HCT116 (cell line): ENCODE results near the gene HLA-DPB1. TPM values are rescaled to one million over a fixed set of nuclear protein-coding genes. Genes with fewer than 3 reads are reported as not detected.

Source experiments
- ATAC-seq: fragments of 200-7000 bp; cut with Tn5 transposase; 2 replicates; pipeline ENCODE4 v1.9.1; 2020; ENCODE audit warnings: mild to moderate bottlenecking, moderate library complexity
- BruUV-seq: library from RNA; stranded (reverse); fragments of 400-500 nt; replicated peaks from 2 replicates; lab custom pipeline; 2021; lab: Mats Ljungman, UMichigan
- CTCF ChIA-PET: fragments of 300-600 bp; sonication (Branson Sonifier 250); formaldehyde crosslinking; loops from one replicate; lab custom pipeline; 2021; ENCODE audit warnings: antibody characterized with exemption; lab: Charles Lee
- POLR2A ChIA-PET: fragments of 300-600, 350-600 bp; sonication (Branson Sonifier 250); formaldehyde crosslinking; loops from one replicate; lab custom pipeline; 2021; ENCODE audit warnings: antibody characterized with exemption; lab: Charles Lee
- RAD21 ChIA-PET, 2 experiments: fragments of 300-600 bp; sonication (Branson Sonifier 250); formaldehyde crosslinking; loops; one replicate each; lab custom pipeline; 2023; ENCODE audit warnings: low total read pairs in 2 of 2; ENCODE audit not compliant: uncharacterized antibody in 2 of 2, unreplicated experiment in 2 of 2, low non-redundant PET in 1 of 2; lab: Charles Lee
- DNase-seq: peaks from one replicate; pipeline ENCODE4 v3.0.0-alpha.2; 2010; ENCODE audit warnings: low read depth, low spot score
- H2AFZ ChIP-seq: fragments of 200-600 bp; shearing (Covaris generic), sonication (generic); 2 replicates; pipeline ENCODE4 v1.6.1; 2017; ENCODE audit warnings: low read depth, mixed run types, mixed read lengths, antibody characterized with exemption, low read length; ENCODE audit not compliant: poor library complexity, severe bottlenecking
- H3K27ac ChIP-seq: 2 replicates; pipeline ENCODE4 v1.5.1; 2012; ENCODE audit warnings: low read depth, low read length
- H3K27me3 ChIP-seq: fragments of 200-600 bp; sonication (generic); 2 replicates; pipeline ENCODE4 v1.6.1; 2016; ENCODE audit warnings: mixed run types, low read length, mixed read lengths; ENCODE audit not compliant: insufficient read depth
- H3K36me3 ChIP-seq, 2 experiments: fragments of 200-500 bp in 1 of 2; fragments of 200-600 bp in 1 of 2; sonication (Bioruptor generic) in 1 of 2; sonication (generic) in 1 of 2; 2 replicates each; pipeline versions ENCODE4 v1.5.1 to v1.6.1; 2014 to 2016; ENCODE audit warnings: low read length in 2 of 2, inconsistent platforms in 1 of 2, mixed read lengths in 1 of 2, mixed run types in 1 of 2; ENCODE audit not compliant: insufficient read depth in 2 of 2, control insufficient read depth in 1 of 2
- H3K4me1 ChIP-seq, 2 experiments: fragments of 200-600 bp in 1 of 2; sonication (generic) in 1 of 2; 2 replicates each; pipeline versions ENCODE4 v1.5.1 to v1.6.1; 2012 to 2017; ENCODE audit warnings: low read length in 2 of 2, inconsistent platforms in 1 of 2, mild to moderate bottlenecking in 1 of 2, mixed read lengths in 1 of 2, mixed run types in 1 of 2, moderate library complexity in 1 of 2; ENCODE audit not compliant: insufficient read depth in 2 of 2, control insufficient read depth in 1 of 2
- H3K4me2 ChIP-seq: fragments of 200-600 bp; sonication (generic); 2 replicates; pipeline ENCODE4 v1.6.1; 2017; ENCODE audit warnings: mixed run types, low read length, mixed read lengths
- H3K4me3 ChIP-seq, 2 experiments: fragments of 200-600 bp in 1 of 2; sonication (generic) in 1 of 2; replicated peaks in 1 of 2; 2 replicates each; pipeline ENCODE4 v1.5.1; 2011 to 2016; ENCODE audit warnings: low read length in 2 of 2, control low read depth in 1 of 2, low read depth in 1 of 2, mild to moderate bottlenecking in 1 of 2, mixed read lengths in 1 of 2, mixed run types in 1 of 2
- H3K79me2 ChIP-seq: fragments of 200-600 bp; sonication (generic); 2 replicates; pipeline ENCODE4 v1.6.1; 2017; ENCODE audit warnings: mild to moderate bottlenecking, mixed run types, low read length, moderate library complexity, mixed read lengths; ENCODE audit not compliant: insufficient read depth
- H3K9ac ChIP-seq: fragments of 200-600 bp; sonication (generic); 2 replicates; pipeline ENCODE4 v1.6.1; 2016; ENCODE audit warnings: low read length, mixed read lengths
- H3K9me2 ChIP-seq: fragments of 200-600 bp; sonication (generic), shearing (Covaris generic); 2 replicates; pipeline ENCODE4 v1.6.1; 2017; ENCODE audit warnings: mixed run types, mild to moderate bottlenecking, moderate library complexity; ENCODE audit not compliant: insufficient read depth
- H3K9me3 ChIP-seq, 2 experiments: fragments of 200-500 bp in 1 of 2; fragments of 200-600 bp in 1 of 2; sonication (Bioruptor generic) in 1 of 2; sonication (generic) in 1 of 2; 2 replicates each; pipeline ENCODE4 v1.6.1; 2014 to 2017; ENCODE audit warnings: low read length in 2 of 2, mixed read lengths in 2 of 2, inconsistent platforms in 1 of 2, low read depth in 1 of 2, mild to moderate bottlenecking in 1 of 2, mixed run types in 1 of 2, moderate library complexity in 1 of 2; ENCODE audit not compliant: control insufficient read depth in 1 of 2, insufficient read depth in 1 of 2
- H4K20me1 ChIP-seq: fragments of 200-600 bp; sonication (generic), shearing (Covaris generic); 2 replicates; pipeline ENCODE4 v1.6.1; 2017; ENCODE audit warnings: mixed run types, mild to moderate bottlenecking, moderate library complexity; ENCODE audit not compliant: insufficient read depth
- ATF3 ChIP-seq: IDR thresholded peaks from 2 replicates; pipeline ENCODE4 v1.6.1; 2012
- CBX3 ChIP-seq: IDR thresholded peaks from 2 replicates; pipeline ENCODE4 v1.6.1; 2012; ENCODE audit warnings: low read depth
- CEBPB ChIP-seq: IDR thresholded peaks from 2 replicates; pipeline ENCODE4 v1.6.1; 2012; ENCODE audit warnings: low read depth
- CTCF ChIP-seq, 3 experiments: fragments of 200-600 bp in 1 of 3; sonication (generic) in 1 of 3; IDR thresholded peaks in 2 of 3; conservative IDR thresholded peaks in 1 of 3; 2 replicates each; pipeline ENCODE4 v1.5.1; 2012 to 2017; ENCODE audit warnings: low read depth in 2 of 3, low read length in 2 of 3, antibody characterized with exemption in 1 of 3, borderline replicate concordance in 1 of 3, control low read depth in 1 of 3, mild to moderate bottlenecking in 1 of 3, mixed read lengths in 1 of 3, mixed run types in 1 of 3, moderate library complexity in 1 of 3; ENCODE audit not compliant: insufficient read depth in 1 of 3
- EZH2 ChIP-seq: fragments of 200-600 bp; sonication (generic); IDR thresholded peaks from 2 replicates; pipeline ENCODE4 v1.6.1; 2017; ENCODE audit warnings: antibody characterized with exemption, mixed run types
- EZH2phosphoT487 ChIP-seq: fragments of 200-600 bp; IDR thresholded peaks from 2 replicates; pipeline ENCODE4 v1.6.1; 2018; ENCODE audit warnings: antibody characterized with exemption, borderline replicate concordance
- JUND ChIP-seq: IDR thresholded peaks from 2 replicates; pipeline ENCODE4 v1.6.1; 2012
- POLR2A ChIP-seq: IDR thresholded peaks from 2 replicates; pipeline ENCODE4 v1.7.0; 2011; ENCODE audit warnings: borderline replicate concordance; ENCODE audit not compliant: insufficient read depth, insufficient read length; ENCODE audit errors: extremely low read depth
- POLR2AphosphoS5 ChIP-seq: IDR thresholded peaks from 2 replicates; pipeline ENCODE4 v1.6.1; 2011; ENCODE audit warnings: mild to moderate bottlenecking, low read depth, low read length, moderate library complexity
- SIN3A ChIP-seq: IDR thresholded peaks from 2 replicates; pipeline ENCODE4 v1.6.1; 2012; ENCODE audit warnings: low read depth
- SRF ChIP-seq: IDR thresholded peaks from 2 replicates; pipeline ENCODE4 v1.6.1; 2012; ENCODE audit warnings: low read depth
- TCF7L2 ChIP-seq: IDR thresholded peaks from 2 replicates; pipeline ENCODE4 v1.7.0; 2011; ENCODE audit warnings: borderline replicate concordance, inconsistent platforms; ENCODE audit not compliant: insufficient read depth, insufficient read length; ENCODE audit errors: extremely low read depth
- ZBTB33 ChIP-seq: IDR thresholded peaks from 2 replicates; pipeline ENCODE4 v1.6.1; 2011; ENCODE audit warnings: mild to moderate bottlenecking, low read length, moderate library complexity; ENCODE audit not compliant: insufficient replicate concordance; ENCODE audit errors: extremely low read depth
- ZNF274 ChIP-seq: fragments of 200-500 bp; sonication (Bioruptor generic); IDR thresholded peaks from 2 replicates; pipeline ENCODE4 v1.6.1; 2014; ENCODE audit warnings: mild to moderate bottlenecking, low read depth, low read length, inconsistent platforms
- intact Hi-C: fragments of 100-400 bp; cut with micrococcal nuclease; formaldehyde crosslinking; loops from 2 replicates; pipeline ENCODE4 v1.10.0; 2022
- total RNA-seq: library from RNA; stranded (reverse); gene quantifications from one replicate; pipeline ENCODE4 v1.2.1, GENCODE V29; 2021; ENCODE audit not compliant: unreplicated experiment

HLA-DPB1 gene
- total RNA-seq, 1 experiment from 2014 or later: 1.5 TPM

- Histone ChIP-seq H3K4me2 (no peak overlapping the region), H3K27ac (no peak overlapping the region), H3K9ac (no peak overlapping the region), H3K36me3 (no peaks in the 10 kb centered on the region), H3K4me1 (peaks cover 0 to 6% of the 10 kb centered on the region in 2 experiments; a peak in 1 of 4 replicates), H3K4me3 (no peak overlapping the region), H3K9me2 (no peaks in the 10 kb centered on the region), H4K20me1 (no peaks in the 10 kb centered on the region), H3K27me3 (no peaks in the 10 kb centered on the region), H2AFZ (no peak overlapping the region), H3K79me2 (no peaks in the 10 kb centered on the region), H3K9me3 (no peaks in the 10 kb centered on the region)
- ChIA-PET POLR2A (no interaction called here), RAD21 (no interaction called here), CTCF (no interaction called here)
- ATAC-seq: no peak
- BruUV-seq: no TSS peak
- intact Hi-C loops: no loop called here
- DNase-seq: no peak
- TF ChIP-seq POLR2AphosphoS5: no peak
- TF ChIP-seq ZNF274: no peak
- TF ChIP-seq SIN3A: no peak
- TF ChIP-seq EZH2: no peak
- no peak for TF ChIP-seq CTCF (IDR thresholded peaks at IDR 0.05 in 2 of 3, conservative IDR thresholded peaks at IDR 0.05 in 1 of 3; ENCODE audit: borderline replicate concordance in 1 of 3, insufficient read depth in 1 of 3, low read depth in 2 of 3, low read length in 2 of 3)
- no peak for TF ChIP-seq TCF7L2
- TF ChIP-seq CEBPB: no peak
- no peak for TF ChIP-seq EZH2phosphoT487
- no peak for TF ChIP-seq ZBTB33
- no peak for TF ChIP-seq ATF3
- TF ChIP-seq JUND: no peak
- no peak for TF ChIP-seq SRF
- TF ChIP-seq POLR2A: no peak
- no peak for TF ChIP-seq CBX3
Measured at GRCh38 chr6:33072508-33073100, 3.2 kb upstream of the HLA-DPB1 start.
